GM12878 (cell line): ENCODE results near the gene MALRD1. TPM values are rescaled to one million over a fixed set of nuclear protein-coding genes. Genes with fewer than 3 reads are reported as not detected.

Experiments
- ATAC-seq: fragments of 200-7000 bp; cut with Tn5 transposase; 3 replicates; pipeline ENCODE4 v1.9.1; 2020; ENCODE audit warnings: mild to moderate bottlenecking, moderate library complexity
- BruUV-seq: library from RNA; stranded (reverse); fragments of 400-500 nt; replicated peaks from 2 replicates; lab custom pipeline; 2021; lab: Mats Ljungman, UMichigan
- CTCF ChIA-PET: fragments of 300-600 bp; sonication (Branson Sonifier 250); formaldehyde crosslinking; extraction: SDS; loops from one replicate; lab custom pipeline; 2021; ENCODE audit warnings: inconsistent platforms; lab: Yijun Ruan, JAX
- POLR2A ChIA-PET: fragments of 350-600 bp; formaldehyde crosslinking; extraction: SDS; loops from one replicate; lab custom pipeline; 2021; ENCODE audit warnings: inconsistent platforms; lab: Charles Lee
- RAD21 ChIA-PET: fragments of 300-600 bp; sonication (Branson Sonifier 250); formaldehyde crosslinking; loops from one replicate; lab custom pipeline; 2023; ENCODE audit warnings: antibody characterized with exemption; ENCODE audit not compliant: unreplicated experiment; lab: Charles Lee
- SMC1A ChIA-PET: fragments of 300-600 bp; sonication (Branson Sonifier 250); formaldehyde crosslinking; loops from one replicate; lab custom pipeline; 2023; ENCODE audit not compliant: unreplicated experiment, uncharacterized antibody; lab: Charles Lee
- DNase-seq: peaks from one replicate; pipeline ENCODE4 v3.0.0-alpha.2; 2011; ENCODE audit warnings: low read depth, low spot score
- FAIRE-seq: peaks from 3 replicates; lab custom pipeline; 2011; peaks lifted over from hg19 to GRCh38; lab: Jason Lieb, UNC
- H2AFZ ChIP-seq: 2 replicates; pipeline ENCODE4 v1.6.0; 2011; ENCODE audit warnings: low read depth, low read length, control low read depth; ENCODE audit not compliant: control insufficient read depth
- H3K27ac ChIP-seq: 2 replicates; pipeline ENCODE4 v1.5.1; 2011; ENCODE audit warnings: control low read depth; ENCODE audit not compliant: control insufficient read depth, insufficient read depth
- H3K27me3 ChIP-seq, 2 experiments: replicated peaks in 1 of 2; 2 replicates each; pipeline versions ENCODE4 v1.6.0 to v1.6.1; 2011; ENCODE audit warnings: low read length in 1 of 2; ENCODE audit not compliant: control insufficient read depth in 2 of 2, insufficient read depth in 2 of 2
- H3K36me3 ChIP-seq, 2 experiments: 2 replicates each; pipeline ENCODE4 v1.5.1; 2011; ENCODE audit warnings: low read length in 1 of 2; ENCODE audit not compliant: control insufficient read depth in 2 of 2, insufficient read depth in 2 of 2
- H3K4me1 ChIP-seq: 2 replicates; pipeline ENCODE4 v1.6.1; 2011; ENCODE audit warnings: mild to moderate bottlenecking, low read length, moderate library complexity, mixed read lengths; ENCODE audit not compliant: control insufficient read depth, insufficient read depth
- H3K4me2 ChIP-seq: 2 replicates; pipeline ENCODE4 v1.6.0; 2011; ENCODE audit warnings: control low read depth; ENCODE audit not compliant: control insufficient read depth, insufficient read depth
- H3K4me3 ChIP-seq: fragments of 200-600 bp; sonication (generic); 2 replicates; pipeline ENCODE4 v1.5.1; 2016
- H3K79me2 ChIP-seq: 2 replicates; pipeline ENCODE4 v1.6.0; 2011; ENCODE audit warnings: low read length; ENCODE audit not compliant: control insufficient read depth, insufficient read depth
- H3K9ac ChIP-seq: 2 replicates; pipeline ENCODE4 v1.8.0; 2011; ENCODE audit warnings: low read length, control low read depth, mixed read lengths; ENCODE audit not compliant: control insufficient read depth, insufficient read depth
- H3K9me3 ChIP-seq: replicated peaks from 3 replicates; pipeline ENCODE4 v1.5.1; 2011; ENCODE audit warnings: mild to moderate bottlenecking, low read length; ENCODE audit not compliant: control insufficient read depth, insufficient read depth
- H4K20me1 ChIP-seq: 2 replicates; pipeline ENCODE4 v1.6.0; 2011; ENCODE audit not compliant: control insufficient read depth, insufficient read depth
- BCL11A ChIP-seq: IDR thresholded peaks from 2 replicates; pipeline ENCODE4 v1.6.1; 2011; ENCODE audit warnings: low read depth, low read length
- BCLAF1 ChIP-seq: fragments of 450-650 bp; IDR thresholded peaks from 2 replicates; pipeline ENCODE4 v1.6.1; 2017; ENCODE audit warnings: antibody characterized with exemption, mild to moderate bottlenecking, moderate library complexity
- CBX3 ChIP-seq: fragments of 200-600 bp; sonication (generic); IDR thresholded peaks from 2 replicates; pipeline ENCODE4 v1.6.1; 2016; ENCODE audit warnings: low read depth, borderline replicate concordance
- GATAD2B ChIP-seq: fragments of 450-650 bp; conservative IDR thresholded peaks from 2 replicates; pipeline ENCODE4 v1.6.1; 2017; ENCODE audit warnings: low read depth, mild to moderate bottlenecking, moderate library complexity
- MAX ChIP-seq: IDR thresholded peaks from 2 replicates; pipeline ENCODE4 v1.6.1; 2012; ENCODE audit warnings: low read depth, low read length, improper control_type of control experiment
- SMAD5 ChIP-seq: IDR thresholded peaks from 2 replicates; pipeline ENCODE4 v1.6.1; 2016; ENCODE audit warnings: antibody characterized with exemption, low read depth
- SMC3 ChIP-seq: IDR thresholded peaks from 2 replicates; pipeline ENCODE4 v1.6.1; 2011; ENCODE audit warnings: low read length, improper control_type of control experiment, borderline replicate concordance
- ZBTB4 ChIP-seq: fragments of 450-650 bp; formaldehyde crosslinking; IDR thresholded peaks from 2 replicates; pipeline ENCODE4 v1.4.0; 2022; ENCODE audit warnings: mild to moderate bottlenecking, moderate library complexity
- WGBS: methylation state at CpG from one replicate; pipeline ENCODE4 v1.1.6; 2016; ENCODE audit warnings: low lambda C conversion rate; ENCODE audit not compliant: insufficient replicate concordance, insufficient coverage; ENCODE audit errors: missing lambda C conversion rate; 5-methylcytosine and 5-hydroxymethylcytosine counted together
- in situ Hi-C: fragments of 300-500 bp; cut with MboI; formaldehyde crosslinking; loops from 9 replicates; pipeline ENCODE4 v1.14.3; 2018; ENCODE audit warnings: mixed read lengths
- intact Hi-C: fragments of 100-400 bp; cut with micrococcal nuclease; formaldehyde crosslinking; loops from one replicate; pipeline ENCODE4 v1.14.2; 2022; ENCODE audit not compliant: unreplicated experiment
- polyA plus RNA-seq, 11 experiments: library from polyadenylated mRNA; depleted of rRNA in 4 of 11; unstranded in 6 of 11; stranded (reverse) in 5 of 11; fragments of >200 nt; fragmentation: Nextera tagmentation in 4 of 11; fragmentation: Illumina TruSeq in 1 of 11; extraction: Ambion mirVana in 4 of 11; extraction: Trizol in 1 of 11; gene quantifications; 1 replicate in 1 of 11; 2 replicates in 10 of 11; pipeline versions ENCODE4 v1.2.1 to v1.2.3, GENCODE V29; 2011 to 2016; ENCODE audit warnings: inconsistent platforms in 2 of 11, missing spikeins in 2 of 11, low read depth in 1 of 11
- total RNA-seq, 4 experiments: library from RNA; depleted of rRNA in 3 of 4; stranded (reverse); fragments of >200 nt in 3 of 4; fragmentation: Illumina TruSeq in 1 of 4; extraction: Trizol in 1 of 4; gene quantifications; 2 replicates each; pipeline versions ENCODE4 v1.2.1 to v1.2.3, GENCODE V29; 2013 to 2021
- TF ChIP-seq, protein P1 (sequence below): fragments of 450-650 bp; formaldehyde crosslinking; IDR thresholded peaks from 2 replicates; pipeline ENCODE4 v1.4.0; 2020; ENCODE audit warnings: mild to moderate bottlenecking, moderate library complexity
- TF ChIP-seq, protein P2 (sequence below): fragments of 450-650 bp; conservative IDR thresholded peaks from 2 replicates; pipeline ENCODE4 v1.6.1; 2017; ENCODE audit warnings: mild to moderate bottlenecking, moderate library complexity

MALRD1 gene
- total and polyA plus RNA-seq, 10 of the 15 experiments (the other 5 are each of a cell fraction or from before 2014, with no cell fraction given) = 0.12 to 6.6 (median 0.26) TPM; not detected in 2

GRCh38 chr10:19498393-19499290 lies 450.0 kb downstream of the MALRD1 start:
- ChIA-PET RAD21 (no interaction called here), CTCF (no interaction called here), POLR2A (interaction anchor here (0.6 kb wide), 1 partner anchor 612 kb away, joined by 3 read pairs; no protein-coding TSS in a partner anchor), SMC1A (no interaction called here)
- Histone ChIP-seq H3K4me2 (no peak overlapping the region), H3K27me3 (no peaks in the 10 kb centered on the region), H3K9me3 (no peaks in the 10 kb centered on the region; the same call in 2 of the 3 replicates), H4K20me1 (no peaks in the 10 kb centered on the region), H3K4me1 (no peaks in the 10 kb centered on the region), H3K4me3 (no peak overlapping the region), H3K9ac (no peak overlapping the region), H3K79me2 (no peaks in the 10 kb centered on the region), H3K36me3 (no peaks in the 10 kb centered on the region), H2AFZ (no peak overlapping the region), H3K27ac (no peak overlapping the region)
- in situ Hi-C loops = no loop called here
- intact Hi-C loops = no loop called here
- BruUV-seq = no TSS peak
- WGBS = 0% methylated on average over 1 of the region's 1 CpG
- no peak for ATAC-seq
- no peak for FAIRE-seq
- no peak for DNase-seq
- TF ChIP-seq SMC3 = no peak
- no peak for TF ChIP-seq BCLAF1
- TF ChIP-seq BCL11A = no peak
- TF ChIP-seq, protein P1, sequence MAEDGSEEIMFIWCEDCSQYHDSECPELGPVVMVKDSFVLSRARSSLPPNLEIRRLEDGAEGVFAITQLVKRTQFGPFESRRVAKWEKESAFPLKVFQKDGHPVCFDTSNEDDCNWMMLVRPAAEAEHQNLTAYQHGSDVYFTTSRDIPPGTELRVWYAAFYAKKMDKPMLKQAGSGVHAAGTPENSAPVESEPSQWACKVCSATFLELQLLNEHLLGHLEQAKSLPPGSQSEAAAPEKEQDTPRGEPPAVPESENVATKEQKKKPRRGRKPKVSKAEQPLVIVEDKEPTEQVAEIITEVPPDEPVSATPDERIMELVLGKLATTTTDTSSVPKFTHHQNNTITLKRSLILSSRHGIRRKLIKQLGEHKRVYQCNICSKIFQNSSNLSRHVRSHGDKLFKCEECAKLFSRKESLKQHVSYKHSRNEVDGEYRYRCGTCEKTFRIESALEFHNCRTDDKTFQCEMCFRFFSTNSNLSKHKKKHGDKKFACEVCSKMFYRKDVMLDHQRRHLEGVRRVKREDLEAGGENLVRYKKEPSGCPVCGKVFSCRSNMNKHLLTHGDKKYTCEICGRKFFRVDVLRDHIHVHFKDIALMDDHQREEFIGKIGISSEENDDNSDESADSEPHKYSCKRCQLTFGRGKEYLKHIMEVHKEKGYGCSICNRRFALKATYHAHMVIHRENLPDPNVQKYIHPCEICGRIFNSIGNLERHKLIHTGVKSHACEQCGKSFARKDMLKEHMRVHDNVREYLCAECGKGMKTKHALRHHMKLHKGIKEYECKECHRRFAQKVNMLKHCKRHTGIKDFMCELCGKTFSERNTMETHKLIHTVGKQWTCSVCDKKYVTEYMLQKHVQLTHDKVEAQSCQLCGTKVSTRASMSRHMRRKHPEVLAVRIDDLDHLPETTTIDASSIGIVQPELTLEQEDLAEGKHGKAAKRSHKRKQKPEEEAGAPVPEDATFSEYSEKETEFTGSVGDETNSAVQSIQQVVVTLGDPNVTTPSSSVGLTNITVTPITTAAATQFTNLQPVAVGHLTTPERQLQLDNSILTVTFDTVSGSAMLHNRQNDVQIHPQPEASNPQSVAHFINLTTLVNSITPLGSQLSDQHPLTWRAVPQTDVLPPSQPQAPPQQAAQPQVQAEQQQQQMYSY (CRISPR knock-in tag) = no peak
- no peak for TF ChIP-seq GATAD2B
- TF ChIP-seq MAX = no peak
- TF ChIP-seq CBX3 = no peak
- TF ChIP-seq, protein P2, sequence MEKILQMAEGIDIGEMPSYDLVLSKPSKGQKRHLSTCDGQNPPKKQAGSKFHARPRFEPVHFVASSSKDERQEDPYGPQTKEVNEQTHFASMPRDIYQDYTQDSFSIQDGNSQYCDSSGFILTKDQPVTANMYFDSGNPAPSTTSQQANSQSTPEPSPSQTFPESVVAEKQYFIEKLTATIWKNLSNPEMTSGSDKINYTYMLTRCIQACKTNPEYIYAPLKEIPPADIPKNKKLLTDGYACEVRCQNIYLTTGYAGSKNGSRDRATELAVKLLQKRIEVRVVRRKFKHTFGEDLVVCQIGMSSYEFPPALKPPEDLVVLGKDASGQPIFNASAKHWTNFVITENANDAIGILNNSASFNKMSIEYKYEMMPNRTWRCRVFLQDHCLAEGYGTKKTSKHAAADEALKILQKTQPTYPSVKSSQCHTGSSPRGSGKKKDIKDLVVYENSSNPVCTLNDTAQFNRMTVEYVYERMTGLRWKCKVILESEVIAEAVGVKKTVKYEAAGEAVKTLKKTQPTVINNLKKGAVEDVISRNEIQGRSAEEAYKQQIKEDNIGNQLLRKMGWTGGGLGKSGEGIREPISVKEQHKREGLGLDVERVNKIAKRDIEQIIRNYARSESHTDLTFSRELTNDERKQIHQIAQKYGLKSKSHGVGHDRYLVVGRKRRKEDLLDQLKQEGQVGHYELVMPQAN = no peak
- no peak for TF ChIP-seq SMAD5
- no peak for TF ChIP-seq ZBTB4
